ENCODE results near the gene PARVB. TPM values are rescaled to one million over a fixed set of nuclear protein-coding genes. Genes with fewer than 3 reads are reported as not detected.

PARVB gene
- total RNA-seq, 1 experiment from 2014 or later: 32.7 TPM

DNA sequence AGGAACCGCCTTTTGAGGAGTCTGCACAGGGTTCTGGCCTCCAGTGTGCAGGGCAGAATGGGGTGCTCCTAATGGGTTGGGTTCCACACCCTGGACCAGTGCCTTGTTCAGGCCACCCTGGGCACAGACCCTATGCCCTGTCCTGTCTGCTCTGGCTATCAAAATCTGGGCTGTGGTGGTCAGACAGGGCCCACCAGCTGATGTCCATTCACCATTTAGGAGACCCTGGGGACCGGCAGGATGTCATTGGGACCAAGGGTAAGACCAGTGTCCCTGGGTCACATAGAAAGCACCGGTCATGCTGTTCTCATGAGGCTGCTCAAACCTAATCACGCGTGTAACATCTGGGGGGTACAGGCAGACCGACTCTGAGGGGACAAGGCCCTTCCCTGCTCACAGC lies 194.0 kb downstream of the PARVB start:
- no peak for DNase-seq (ENCODE audit: low spot score)

DNA sequence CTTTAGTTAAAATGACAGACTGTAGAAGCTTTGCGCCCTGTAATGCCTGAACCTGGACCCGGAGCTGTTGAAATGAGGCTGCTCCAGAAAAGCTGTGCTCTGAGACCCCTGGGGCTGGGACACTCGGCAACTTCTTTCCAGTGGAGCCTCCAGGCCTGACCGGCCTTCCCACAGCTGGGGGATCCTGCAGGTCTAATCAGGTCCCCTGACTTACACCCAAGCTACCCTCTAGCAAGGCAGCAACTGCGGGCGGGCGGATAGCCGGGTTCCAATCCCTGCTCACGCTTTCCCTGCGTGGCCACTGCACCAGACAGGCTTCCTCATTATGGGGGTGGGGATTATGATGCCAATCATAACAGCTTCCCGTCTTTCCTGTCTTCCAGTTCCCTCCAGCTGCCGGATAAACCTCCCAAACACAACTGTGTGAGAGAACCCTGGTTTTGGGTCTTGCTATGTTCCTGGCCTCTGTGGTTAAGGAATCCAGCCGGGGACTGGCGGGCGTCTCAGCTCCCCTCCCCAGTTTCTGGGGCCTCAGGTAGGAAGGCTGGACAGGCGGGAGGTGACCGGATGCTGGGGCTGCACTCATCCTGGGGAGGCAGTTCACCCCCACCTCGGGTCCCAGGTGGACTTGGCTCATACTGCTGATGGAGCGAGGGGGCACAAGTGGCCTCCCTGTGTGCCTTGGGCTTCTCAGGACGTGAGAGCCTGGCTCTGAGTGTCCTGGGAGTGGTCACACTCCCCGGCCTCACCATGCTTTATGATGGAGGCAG lies 195.2 kb downstream of the PARVB start:
- no peak for DNase-seq (ENCODE audit: low spot score)

DNA sequence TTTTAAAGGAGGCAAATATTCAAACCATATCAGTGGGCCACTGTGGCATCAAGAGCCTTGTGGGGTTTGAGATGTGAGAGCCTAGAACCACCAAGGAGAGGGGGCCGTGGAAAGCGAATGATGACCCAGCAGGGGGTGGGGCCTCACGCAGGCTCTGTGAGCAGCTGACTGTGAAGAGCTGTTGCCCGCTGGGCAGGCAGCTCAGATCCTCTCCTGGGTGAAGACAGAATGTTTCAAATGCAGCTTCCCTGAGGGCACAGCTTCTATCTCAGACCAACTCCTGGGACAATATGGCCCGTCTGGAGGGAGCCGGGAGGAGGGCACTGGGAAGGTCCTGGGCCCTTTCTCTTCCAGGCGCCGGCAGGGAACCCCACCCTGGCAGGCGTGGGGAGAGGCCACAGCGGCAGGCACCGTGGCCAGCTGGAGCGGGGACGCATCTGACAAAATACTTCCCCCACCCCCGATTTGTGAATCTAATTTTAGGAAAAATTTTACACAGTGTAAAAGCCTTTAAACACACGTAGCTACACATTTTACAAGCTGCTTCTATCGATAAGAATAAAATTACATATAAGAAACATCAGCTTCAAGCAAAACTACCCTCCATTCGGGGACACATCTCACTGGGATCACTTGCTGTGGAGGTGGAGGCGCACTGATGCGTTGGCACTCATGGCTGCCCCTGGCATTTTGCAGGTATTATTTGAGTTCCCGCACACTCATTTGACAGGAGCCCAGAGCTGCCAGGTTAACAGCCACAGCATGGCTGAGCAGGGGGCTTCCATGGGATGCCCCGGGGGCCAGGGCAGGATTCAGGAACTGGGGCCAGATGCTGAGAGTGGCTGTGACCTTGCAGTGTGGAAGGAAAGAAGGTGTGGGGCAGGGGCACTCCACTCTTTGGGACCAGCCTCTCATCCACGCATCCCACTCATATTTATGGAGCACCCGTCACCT lies 196.9 kb downstream of the PARVB start:
- DNase-seq (ENCODE audit: low spot score): no peak

DNA sequence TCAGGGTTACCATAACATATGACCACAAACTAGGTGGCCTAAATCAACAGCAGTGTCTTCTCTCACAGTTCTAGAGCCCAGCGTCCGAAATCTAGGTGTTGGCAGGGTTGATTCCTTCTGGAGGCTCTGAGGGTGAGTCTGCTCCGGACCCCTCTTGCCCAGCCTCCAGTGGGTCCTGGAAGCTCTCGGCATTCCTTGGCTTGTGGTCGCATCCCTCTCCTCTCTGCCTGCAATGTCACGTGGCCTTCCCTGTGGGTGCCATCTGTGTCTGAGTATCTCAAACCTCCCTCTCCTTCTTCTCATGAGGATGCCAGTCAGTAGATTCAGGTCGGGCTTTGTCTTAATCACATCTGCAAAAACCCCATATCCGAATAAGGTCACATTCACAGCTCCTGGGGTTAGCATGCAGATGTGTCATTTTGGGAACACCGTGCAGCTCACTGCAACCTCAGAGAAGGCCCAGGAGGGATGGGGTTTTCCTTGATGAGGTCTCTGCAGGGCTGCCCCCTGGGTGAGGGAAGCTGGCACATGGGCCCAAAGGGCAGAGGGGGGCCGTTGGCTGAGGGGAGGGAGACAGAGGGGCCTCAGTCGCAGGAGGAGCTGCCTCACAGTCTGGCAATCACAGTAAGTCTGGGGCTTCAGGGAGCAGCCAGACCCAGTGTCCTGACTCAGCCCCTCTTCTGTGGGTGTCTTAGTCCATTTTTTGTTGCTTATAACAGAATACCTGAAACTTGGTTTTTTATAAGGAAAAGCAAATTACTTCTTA lies 197.8 kb downstream of the PARVB start:
- no peak for DNase-seq (ENCODE audit: low spot score)

Other genes with a start within 250 kb of the PARVB start
- 2.6 TPM in 2 replicates for gene EFCAB6, start 212.0 kb upstream of the PARVB start, total RNA-seq (2014; rRNA removed; shearing (Covaris generic))
- 0.33 TPM in 1 of 2 replicates, not detected in the other for gene SULT4A1, start 161.8 kb upstream of the PARVB start, total RNA-seq (2014; rRNA removed; shearing (Covaris generic))
- not detected in 2 replicates for gene PNPLA5, start 132.3 kb upstream of the PARVB start, total RNA-seq (2014; rRNA removed; shearing (Covaris generic))
- 5.2 and 7.8 TPM in 2 replicates for gene PNPLA3, start 100.5 kb upstream of the PARVB start, total RNA-seq (2014; rRNA removed; shearing (Covaris generic))
- 47.3 and 82.4 TPM in 2 replicates for gene SAMM50, start 68.9 kb upstream of the PARVB start, total RNA-seq (2014; rRNA removed; shearing (Covaris generic))
- gene PARVG, start 156.6 kb downstream of the PARVB start, total RNA-seq (2014; rRNA removed; shearing (Covaris generic)): 0.04 and 1.1 TPM in 2 replicates

Measured in H4 (cell line).